HTERT RPE-1 (cell line): ENCODE data around the gene ZNF280A.
"Not testable (repeated sequence)": the region's sequence is repeated elsewhere in the genome, so short reads cannot be mapped to it uniquely, and the experiment has no call there.

ENCODE experiments used
- in situ Hi-C: fragments of 300-500 bp; cut with MboI; formaldehyde crosslinking; loops from 4 replicates; pipeline ENCODE4 v1.14.3; 2020; ENCODE audit warnings: low sequenced_read_pairs

ZNF280A gene

DNA sequence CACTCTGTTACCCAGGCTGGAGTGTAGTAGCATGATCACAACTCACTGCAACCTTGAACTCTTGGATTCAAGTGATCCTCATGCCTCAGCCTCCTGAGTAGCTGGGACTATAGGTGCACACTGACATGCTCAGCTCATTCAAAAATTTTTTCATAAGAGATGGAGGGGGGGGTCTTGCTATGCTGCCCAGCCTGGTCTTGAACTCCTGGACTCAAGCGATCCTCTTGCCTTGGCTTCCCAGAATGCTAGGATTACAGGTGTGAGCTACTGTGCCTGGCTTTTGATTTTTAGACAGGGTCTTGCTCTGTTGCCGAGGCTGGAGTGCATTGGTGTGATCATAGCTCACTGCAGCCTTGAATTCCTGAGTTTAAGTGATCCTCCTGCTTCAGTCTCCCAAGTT is 25.0 kb upstream of the ZNF280A start:
- in situ Hi-C loops, result no loop called here

DNA sequence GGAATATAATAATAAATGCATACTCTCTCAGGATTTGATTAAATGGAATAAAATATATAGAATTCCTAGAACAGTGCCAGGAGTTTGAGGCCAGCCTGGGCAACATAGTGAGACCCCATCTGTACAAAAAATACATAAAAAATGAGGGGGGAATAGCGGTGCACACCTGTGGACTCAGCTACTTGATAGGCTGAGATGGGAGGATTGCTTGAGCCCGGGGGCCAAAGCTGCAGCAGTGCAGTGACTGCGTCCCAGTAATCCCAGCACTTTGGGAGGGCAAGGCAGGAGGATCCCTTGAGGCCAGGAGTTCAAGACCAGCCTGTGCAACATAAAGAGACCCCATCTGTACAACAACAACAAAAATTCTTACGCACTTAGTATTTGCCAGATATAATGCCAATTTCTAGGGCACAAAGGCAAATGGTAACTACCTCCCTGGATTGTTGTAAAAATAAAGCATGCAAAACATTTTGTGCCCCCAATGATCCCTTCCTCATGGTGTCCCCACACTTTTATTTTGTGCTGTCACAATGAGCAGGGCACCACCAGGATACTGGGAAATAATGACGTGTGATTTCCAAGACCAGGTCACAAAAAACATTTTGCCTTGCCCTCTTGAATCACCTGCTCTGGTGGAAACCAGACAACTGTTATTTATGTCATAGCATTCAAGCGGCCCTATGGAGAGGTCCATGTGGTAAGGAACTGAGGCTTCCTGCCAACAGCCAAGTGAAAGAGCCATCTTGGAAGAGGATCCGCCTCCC is 18.3 kb upstream of the ZNF280A start:
- in situ Hi-C loops, result no loop called here

DNA sequence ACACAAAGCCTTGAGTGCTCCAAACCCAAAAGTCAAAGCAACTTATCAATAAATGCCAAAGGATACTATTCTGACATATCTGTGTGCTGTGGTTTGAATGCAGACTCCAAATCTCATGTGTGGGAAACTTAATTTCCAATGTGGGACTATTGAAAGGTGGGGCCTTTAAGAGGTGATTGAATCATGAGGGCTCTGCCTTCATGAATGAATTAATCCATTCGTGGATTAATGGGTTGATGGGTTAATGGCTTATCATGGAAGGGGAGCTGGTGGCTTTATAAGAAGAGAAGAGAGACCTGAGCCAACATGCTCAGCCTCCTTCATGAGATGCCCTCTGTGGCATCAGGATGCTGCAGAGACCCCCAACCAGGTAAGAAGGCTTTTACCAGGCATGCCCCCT is 16.8 kb upstream of the ZNF280A start:
- in situ Hi-C loops, result no loop called here

DNA sequence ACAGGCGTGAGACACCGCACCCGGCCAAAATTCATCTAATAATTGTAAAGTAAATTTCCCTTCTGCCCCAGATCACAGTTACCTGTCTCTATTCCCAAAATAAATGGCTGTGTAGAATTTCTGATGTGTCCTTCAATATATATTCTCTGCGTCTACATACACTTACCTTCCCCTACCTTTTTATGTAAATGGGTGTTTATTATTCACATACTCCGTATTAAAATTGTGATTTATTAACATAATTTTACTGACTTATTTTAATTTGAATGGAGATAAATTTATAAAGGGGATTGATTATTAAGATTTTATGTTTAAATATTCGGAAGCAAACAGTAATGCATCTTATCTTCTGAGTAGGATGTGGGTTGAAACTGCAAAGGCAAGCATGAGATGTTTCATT is 16.4 kb upstream of the ZNF280A start:
- in situ Hi-C loops, result no loop called here

DNA sequence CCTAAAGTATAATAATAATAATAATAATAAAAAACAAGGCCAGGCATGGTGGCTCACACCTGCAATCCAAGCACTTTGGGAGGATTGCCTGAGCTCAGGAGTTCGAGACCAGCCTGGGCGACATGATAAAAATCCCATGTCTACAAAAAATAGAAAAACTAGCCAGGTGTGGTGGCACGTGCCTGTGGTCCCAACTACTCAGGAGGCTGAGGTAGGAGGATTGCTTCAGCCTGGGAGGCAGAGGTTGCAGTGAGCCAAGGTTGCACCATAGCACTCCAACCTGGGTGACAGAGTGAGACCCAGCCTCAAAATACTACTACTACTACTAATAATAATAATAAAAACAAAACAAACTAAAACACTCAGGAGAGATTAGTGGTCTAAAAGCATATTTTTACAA is 15.6 kb upstream of the ZNF280A start:
- in situ Hi-C loops, result no loop called here

DNA sequence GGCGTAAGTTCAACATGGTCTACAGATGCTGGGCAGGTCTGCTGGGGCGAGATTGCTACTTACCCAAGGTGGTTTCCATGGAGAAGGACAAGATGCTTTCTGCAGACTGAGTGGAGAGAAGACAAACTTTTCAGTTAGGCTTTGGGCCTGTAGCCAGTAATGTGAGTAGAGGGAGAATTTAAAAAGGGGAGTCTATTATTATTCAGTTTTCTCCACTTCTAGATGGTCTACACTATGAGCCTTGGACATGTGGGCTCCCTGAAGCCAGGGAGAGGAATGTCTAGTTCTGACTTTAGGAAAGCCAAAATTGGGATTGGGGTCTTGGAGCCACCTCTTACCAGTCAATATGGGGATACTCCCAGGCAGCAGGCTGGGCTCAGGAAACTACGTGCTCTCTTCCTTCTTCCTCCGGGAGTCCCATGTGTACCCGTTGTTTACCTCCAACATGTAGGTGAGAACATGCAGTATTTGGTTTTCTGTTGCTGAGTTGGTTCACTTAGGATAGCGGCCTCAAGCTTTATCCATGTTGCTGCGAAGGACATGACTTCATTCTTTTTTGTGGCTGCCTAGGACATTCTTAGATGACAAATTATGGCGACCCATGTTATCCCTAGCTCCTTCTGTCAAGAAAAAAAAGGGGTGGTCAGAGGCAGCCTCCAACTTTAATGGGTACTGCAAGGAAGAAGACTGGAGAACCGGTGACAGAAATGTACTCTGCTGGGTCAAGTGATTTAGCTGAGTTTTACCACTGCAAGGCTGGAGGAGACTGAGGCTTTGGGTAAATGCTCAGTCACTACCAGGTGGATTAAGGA is 14.7 kb upstream of the ZNF280A start:
- in situ Hi-C loops, result no loop called here

DNA sequence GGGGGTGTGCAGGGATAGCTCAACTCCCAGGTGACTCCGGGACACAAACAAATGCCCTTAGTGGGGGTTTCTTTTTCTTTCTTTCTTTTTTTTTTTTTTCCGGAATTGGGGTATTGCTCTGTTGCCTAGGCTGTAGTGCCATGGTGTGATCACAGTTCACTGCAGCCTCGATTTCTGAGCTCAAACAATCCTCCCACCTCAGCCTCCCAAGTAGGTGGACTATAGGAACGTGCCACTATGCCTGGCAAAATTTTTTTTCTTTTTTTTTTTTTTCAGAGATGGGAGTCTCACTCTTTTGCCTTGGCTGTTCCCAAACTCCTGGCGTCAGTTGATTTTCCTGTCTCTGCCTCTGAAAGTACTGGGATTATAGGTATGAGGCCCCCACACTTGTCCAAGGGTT is 13.8 kb upstream of the ZNF280A start:
- in situ Hi-C loops, result no loop called here

DNA sequence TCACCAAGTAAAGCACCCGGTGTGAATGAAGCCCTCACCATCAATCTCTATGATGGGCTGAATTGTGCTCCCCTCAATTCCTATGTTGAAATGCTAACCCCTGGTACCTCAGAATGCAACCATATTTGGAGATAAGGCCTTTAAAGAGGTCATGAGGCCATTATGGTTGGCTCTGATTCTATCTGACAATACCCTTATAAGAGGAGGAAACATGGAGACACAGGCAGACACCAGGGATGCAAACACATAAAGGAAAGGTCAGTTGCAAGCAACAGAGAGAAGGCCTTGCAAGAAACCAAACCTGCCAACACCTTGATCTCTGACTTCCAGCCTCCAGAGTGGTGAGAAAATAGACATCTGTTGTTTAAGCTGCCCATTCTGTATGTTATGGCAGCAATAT is 13.3 kb upstream of the ZNF280A start:
- in situ Hi-C loops, result no loop called here

DNA sequence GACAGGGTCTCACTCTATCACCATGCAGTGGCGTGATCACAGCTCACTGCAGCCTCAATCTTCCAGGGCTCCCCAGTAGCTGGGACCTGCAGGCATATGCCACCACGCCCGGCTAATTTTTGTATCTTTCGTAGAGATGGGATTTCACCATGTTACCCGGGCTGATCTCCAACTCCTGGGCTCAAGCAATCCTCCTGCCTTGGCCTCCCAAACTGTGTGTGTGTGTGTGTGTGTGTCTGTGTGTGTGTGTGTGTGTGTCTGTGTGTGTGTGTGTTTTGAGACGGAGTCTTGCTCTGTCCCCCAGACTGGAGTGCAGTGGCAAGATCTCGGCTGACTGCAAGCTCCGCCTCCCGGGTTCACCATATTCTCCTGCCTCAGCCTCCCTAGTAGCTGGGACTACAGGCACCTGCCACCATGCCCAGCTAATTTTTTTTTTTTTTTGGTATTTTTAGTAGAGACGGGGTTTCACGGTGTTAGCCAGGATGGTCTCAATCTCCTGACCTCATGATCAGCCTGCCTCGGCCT is 12.5 kb upstream of the ZNF280A start:
- in situ Hi-C loops, result not testable (repeated sequence)

DNA sequence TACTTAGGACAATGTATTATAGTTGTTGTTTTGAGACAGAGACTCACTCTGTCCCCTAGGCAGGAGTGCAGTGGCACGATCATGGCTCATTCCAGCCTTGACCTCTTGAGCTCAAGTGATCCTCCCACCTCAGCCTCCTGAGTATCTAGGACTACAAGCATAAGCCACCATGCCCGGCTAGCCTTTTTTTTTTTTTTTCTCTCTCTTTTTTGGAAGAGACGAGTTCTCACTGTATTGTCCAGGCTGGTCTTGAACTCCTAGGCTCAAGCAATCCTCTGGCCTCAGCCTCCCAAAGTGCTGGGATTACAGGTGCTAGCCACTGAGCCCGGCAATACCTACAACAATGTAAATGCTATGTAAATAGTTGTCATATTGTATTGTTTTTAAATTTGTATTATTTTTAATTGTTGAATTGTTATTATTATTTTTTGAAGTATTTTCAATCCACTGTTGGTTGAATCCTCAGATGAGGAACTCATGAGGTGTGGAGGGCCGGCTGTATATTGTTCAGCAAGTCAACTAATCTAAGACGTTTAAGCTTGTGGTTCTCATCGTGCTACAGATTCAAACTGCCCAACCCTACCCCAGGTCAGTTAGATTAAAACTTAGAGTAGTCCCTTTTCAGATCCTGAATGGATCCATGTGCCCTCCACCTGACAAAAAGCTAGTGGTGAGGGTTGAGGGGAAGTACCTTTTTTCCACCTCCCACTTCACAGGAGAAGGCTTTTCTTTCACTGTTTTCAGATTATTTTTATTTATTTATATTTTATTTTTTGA is 11.9 kb upstream of the ZNF280A start:
- in situ Hi-C loops, result no loop called here

DNA sequence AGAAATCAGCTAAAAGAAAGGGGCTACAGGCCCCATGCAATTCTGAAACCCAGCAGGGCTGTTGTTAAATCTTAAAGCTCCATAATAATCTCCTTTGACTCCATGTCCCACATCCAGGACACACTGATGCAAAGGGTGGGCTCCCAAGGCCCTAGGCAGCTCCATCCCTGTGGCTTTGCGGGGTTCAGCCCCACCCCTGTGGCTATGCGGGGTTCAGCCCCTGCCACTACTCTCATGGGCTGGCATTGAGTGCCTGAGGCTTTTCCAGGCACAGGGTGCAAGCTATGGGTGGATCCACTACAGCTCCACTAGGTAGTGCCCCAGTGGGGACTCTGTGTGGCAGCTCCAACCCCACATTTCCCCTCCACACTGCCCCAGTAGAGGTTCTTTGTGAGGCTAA is 8.7 kb upstream of the ZNF280A start:
- in situ Hi-C loops, result no loop called here

DNA sequence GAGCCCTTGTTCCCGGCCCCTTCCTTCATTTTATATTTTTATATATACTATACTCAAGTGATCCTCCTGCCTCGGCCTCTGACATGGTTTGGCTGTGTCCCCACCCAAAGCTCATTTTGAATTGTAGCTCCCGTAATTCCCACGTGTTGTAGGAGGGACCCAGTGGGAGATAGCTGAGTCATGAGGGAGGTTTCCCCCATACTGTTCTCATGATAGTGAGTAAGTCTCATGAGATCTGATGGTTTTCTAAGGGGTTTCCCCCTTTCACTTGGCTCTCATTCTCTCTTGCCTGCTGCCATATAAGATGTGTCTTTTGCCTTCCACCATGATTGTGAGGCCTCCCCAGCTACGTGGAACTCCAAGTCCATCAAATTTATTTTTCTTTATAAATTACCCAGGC is 7.2 kb upstream of the ZNF280A start:
- in situ Hi-C loops, result no loop called here

DNA sequence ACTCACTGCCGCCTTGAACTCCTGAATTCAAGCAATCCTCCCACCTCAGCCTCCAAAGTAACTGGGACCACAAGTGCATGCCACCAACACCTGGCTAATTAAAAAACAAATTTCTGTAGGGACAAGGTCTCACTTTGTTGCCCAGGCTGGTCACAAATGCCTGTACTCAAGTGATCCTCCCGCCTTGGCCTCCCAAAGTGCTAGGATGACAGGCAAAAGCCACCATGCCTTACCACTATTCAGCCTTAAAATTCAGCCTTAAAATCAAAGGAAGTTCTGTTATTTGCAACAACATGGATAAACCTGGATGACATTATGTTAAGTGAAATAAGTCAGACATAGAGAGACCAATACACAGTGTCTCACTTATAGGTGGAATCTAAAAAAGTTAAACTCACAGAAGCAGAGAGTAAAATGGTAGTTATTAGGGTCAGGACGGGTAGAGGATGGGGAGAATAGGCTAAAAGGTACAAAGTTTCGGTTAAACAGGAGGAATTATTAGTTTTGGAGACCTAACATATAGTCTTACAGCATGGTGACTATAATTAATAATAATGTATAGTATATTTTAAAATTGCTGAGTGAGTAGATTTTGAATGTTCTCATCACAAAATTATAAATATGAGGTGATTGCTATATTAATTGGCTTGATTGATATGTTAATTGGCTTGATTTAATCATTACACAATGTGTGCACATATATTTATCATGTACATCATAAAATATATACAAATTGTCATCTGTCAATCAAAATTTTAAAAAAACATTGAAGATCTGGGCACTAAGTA is 6.2 kb upstream of the ZNF280A start:
- in situ Hi-C loops, result no loop called here

DNA sequence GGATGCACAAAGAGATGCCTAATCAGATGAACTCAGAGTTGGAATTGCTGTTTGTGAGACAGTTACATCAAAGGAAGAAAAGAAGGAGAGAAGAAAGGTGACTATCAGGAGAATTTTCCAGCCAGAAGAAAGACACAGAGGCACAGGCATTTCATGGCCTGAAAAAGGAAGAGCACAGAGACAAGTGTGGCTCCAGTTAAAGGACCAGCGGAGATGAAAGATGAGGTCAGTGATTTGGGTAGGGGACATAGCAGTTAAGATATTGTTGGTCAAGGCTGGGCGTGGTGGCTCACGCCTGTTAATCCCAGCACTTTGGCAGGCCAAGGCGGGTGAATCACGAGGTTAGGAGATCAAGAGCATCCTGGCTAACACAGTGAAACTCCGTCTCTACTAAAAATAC is 3.4 kb upstream of the ZNF280A start:
- in situ Hi-C loops, result no loop called here

DNA sequence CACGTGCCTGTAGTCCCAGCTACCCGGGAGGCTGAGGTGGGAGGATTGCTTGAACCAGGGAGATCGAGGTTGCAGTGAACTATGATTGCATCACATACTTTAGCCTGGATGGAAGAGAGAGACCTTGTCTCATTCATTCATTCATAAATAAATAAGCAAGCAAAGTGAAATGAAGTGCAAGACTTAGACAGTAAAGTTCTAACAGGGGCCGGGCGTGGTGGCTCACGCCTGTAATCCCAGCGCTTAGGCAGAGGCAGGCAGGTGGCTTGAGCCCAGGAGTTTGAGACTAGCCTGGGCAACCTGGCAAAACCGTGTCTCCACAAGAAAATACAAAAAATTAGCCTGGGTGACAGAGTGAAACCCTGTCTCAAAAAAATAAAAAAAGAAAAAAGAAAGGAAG is 1.6 kb upstream of the ZNF280A start:
- in situ Hi-C loops, result no loop called here

DNA sequence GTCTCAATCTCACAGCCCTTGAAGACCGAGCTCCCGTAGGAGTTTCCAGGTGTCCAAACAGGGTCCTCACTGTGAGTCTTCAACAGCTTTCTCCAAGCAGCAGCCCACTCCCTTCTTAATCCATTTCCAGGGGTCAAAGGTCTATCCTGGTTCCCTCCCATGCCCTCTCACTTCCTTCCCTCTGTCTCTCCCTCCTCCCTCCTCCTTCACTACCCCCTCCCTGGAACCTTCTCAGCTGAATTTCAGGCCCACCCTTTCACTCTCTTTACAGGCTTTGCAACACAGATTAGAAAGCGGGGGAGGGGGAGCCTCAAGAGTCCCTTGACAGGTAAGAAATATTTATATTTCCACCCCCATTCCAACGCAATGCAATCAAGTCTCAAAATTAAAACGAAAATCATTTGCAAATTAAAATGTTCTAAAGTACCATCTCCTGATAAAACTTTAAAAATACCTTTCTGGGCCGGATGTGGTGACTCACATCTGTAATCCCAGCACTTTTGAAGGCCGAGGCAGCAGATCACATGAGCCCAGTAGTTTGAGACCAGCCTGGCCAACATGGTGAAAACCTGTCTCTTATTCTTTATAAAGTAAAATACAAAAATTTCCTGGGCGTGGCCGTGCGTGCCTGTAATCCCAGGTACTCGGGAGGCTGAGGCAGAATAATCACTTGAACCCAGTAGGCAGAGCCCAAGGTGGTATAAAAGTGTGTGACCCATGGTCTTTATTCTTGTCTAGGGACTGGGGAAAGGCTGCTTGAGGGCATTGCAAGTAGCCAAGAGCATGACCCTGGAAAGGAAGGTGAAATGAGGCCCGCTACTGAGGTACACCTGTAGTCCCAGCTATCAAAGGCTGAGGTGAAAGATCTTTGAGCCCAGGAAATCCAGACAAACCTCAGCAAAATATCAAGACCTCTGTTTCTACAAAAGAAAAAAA is 865 bp upstream of the ZNF280A start:
- in situ Hi-C loops, result no loop called here

DNA sequence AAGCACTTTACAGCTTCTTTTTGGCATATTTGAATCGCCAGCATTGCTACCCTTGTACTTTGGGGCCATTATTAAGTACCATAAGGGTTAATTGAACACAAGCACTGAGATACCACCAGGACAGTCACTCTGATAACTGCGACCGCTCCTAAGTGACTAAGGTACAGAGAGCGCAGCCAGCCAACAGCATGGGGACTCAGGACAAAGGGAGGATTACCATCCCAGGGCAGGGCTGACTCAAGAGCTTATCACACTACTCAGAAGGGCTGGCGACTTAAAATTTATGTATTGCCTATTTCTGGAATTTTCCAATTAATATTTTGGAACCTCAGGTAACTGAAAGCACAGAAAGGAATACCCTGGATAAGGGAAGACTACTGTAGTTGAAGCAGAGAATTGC is 479 bp downstream of the ZNF280A start:
- in situ Hi-C loops, result no loop called here

DNA sequence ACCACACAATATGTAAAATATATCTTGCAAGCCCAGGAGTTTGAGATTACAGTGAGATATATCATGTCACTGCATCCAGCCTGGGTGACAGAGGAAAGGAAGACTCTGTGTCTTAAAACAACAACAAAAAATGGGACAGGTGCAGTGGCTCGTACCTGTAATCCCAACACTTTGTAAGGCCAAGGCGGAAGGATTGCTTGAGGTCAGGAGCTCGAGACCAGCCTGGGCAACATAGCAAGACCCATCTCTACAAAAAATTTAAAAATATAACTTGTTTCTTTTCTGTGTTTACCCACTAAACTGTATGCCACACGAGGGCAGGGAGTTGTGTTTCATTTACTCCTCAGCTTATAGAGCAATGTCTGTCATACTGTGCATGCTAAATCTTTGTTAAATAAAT is 3.1 kb downstream of the ZNF280A start:
- in situ Hi-C loops, result no loop called here

DNA sequence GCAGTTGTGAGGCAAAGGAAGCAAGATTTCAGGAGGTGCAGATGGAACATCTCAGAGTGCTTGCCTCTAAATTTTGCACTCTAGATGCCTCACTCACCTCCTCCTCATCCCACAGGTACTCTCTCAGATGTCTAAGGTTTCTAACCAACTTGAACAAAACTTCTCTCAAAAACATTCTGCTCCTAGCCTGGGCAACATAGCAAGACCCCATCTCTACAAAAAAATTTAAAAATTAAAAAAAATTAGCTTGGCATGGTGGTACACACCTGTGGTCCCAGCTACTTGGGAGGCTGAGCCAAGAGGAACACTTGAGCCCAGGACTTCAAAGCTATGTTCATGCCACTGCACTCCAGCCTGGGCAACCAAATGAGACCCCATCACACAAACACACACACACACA is 4.2 kb downstream of the ZNF280A start:
- in situ Hi-C loops, result no loop called here

DNA sequence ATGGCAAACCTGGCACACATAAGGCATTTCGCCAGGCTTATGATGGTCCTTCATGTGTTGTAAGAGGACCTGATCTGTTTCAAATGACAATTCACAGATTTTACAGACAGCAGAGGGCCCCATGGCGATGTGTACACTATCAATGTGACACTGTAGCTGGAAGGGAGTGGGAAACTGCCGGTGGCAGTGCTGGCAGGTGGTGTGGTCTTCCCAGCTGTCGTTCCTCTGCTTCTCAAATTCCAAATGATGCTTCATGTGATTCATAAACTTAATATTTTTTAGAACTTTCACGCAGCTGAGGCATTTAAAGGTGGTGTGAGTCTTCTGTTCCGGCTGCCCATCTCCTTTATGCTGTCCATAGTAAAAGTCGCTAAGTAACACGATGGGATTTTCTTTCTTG is 5.6 kb downstream of the ZNF280A start:
- in situ Hi-C loops, result not testable (repeated sequence)
